ENCODE results near the gene APOD.

DNA sequence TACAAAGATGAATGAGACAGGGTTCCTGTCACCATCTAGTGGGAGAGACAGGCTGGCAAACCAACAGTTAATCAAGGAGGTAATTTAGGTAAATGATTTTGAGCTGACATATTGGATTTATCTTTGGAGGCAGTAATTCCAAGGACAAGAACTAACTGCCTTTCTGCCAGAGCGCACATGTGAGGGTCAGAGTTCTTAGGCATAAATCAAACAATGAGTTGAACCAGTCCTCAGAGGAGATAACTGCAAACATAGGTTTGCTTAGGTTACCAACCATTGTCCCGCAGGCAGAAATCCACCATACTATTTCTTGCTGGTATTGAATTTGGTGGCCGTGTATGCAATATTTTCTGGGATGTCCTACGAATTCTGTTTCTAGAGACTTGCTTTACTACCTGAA, 26.4 kb downstream of the APOD start:
- TF ChIP-seq, protein P1, sequence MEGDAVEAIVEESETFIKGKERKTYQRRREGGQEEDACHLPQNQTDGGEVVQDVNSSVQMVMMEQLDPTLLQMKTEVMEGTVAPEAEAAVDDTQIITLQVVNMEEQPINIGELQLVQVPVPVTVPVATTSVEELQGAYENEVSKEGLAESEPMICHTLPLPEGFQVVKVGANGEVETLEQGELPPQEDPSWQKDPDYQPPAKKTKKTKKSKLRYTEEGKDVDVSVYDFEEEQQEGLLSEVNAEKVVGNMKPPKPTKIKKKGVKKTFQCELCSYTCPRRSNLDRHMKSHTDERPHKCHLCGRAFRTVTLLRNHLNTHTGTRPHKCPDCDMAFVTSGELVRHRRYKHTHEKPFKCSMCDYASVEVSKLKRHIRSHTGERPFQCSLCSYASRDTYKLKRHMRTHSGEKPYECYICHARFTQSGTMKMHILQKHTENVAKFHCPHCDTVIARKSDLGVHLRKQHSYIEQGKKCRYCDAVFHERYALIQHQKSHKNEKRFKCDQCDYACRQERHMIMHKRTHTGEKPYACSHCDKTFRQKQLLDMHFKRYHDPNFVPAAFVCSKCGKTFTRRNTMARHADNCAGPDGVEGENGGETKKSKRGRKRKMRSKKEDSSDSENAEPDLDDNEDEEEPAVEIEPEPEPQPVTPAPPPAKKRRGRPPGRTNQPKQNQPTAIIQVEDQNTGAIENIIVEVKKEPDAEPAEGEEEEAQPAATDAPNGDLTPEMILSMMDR (IDR thresholded peaks at IDR 0.05), result no peak
- TF ChIP-seq POLR2A (IDR thresholded peaks at IDR 0.05), result no peak
